GM19193 (cell line): ENCODE measurements around the gene ADAMTSL1.

Experiments used
- POLR2A ChIP-seq: IDR thresholded peaks from 4 replicates; pipeline ENCODE4 v1.6.1; 2011; ENCODE audit not compliant: insufficient read depth, insufficient read length; ENCODE audit errors: extremely low read depth

Gene ADAMTSL1

GRCh38 chr9:18708429-18708828 is 234.5 kb downstream of the ADAMTSL1 start:
- no peak for TF ChIP-seq POLR2A

GRCh38 chr9:18710065-18710464 is 236.1 kb downstream of the ADAMTSL1 start:
- no peak for TF ChIP-seq POLR2A

- no peak for TF ChIP-seq POLR2A
These were observed 243.8 kb downstream of the ADAMTSL1 start for GRCh38 chr9:18717759-18718158.

GRCh38 chr9:18718393-18718792 is 244.4 kb downstream of the ADAMTSL1 start:
- TF ChIP-seq POLR2A: no peak

GRCh38 chr9:18718932-18719331 is 245.0 kb downstream of the ADAMTSL1 start:
- TF ChIP-seq POLR2A: no peak

- TF ChIP-seq POLR2A: no peak
These were observed 246.7 kb downstream of the ADAMTSL1 start for GRCh38 chr9:18720691-18721090.

GRCh38 chr9:18721267-18721994 is 247.5 kb downstream of the ADAMTSL1 start:
- TF ChIP-seq POLR2A: no peak

- TF ChIP-seq POLR2A: no peak
These were observed 248.0 kb downstream of the ADAMTSL1 start for GRCh38 chr9:18721995-18722310.

GRCh38 chr9:18722882-18723281 is 248.9 kb downstream of the ADAMTSL1 start:
- TF ChIP-seq POLR2A: no peak

- no peak for TF ChIP-seq POLR2A
These were observed 249.4 kb downstream of the ADAMTSL1 start for GRCh38 chr9:18723366-18723765.

- TF ChIP-seq POLR2A: no peak
These were observed 252.6 kb downstream of the ADAMTSL1 start for GRCh38 chr9:18726546-18726945.

GRCh38 chr9:18727904-18728303 is 254.0 kb downstream of the ADAMTSL1 start:
- TF ChIP-seq POLR2A: no peak

- TF ChIP-seq POLR2A: no peak
These were observed 254.7 kb downstream of the ADAMTSL1 start for GRCh38 chr9:18728642-18729041.

- no peak for TF ChIP-seq POLR2A
These were observed 256.3 kb downstream of the ADAMTSL1 start for GRCh38 chr9:18730241-18730640.

GRCh38 chr9:18739127-18739526 is 265.2 kb downstream of the ADAMTSL1 start:
- no peak for TF ChIP-seq POLR2A

- TF ChIP-seq POLR2A: no peak
These were observed 265.8 kb downstream of the ADAMTSL1 start for GRCh38 chr9:18739641-18740318.
